CD14-positive monocyte (primary cell): ENCODE results near the gene C4orf46. TPM values are rescaled to one million over a fixed set of nuclear protein-coding genes. Genes with fewer than 3 reads are reported as not detected.
A peak's percentile ranks its signal among the peaks of the same experiment; 100 is the strongest.

ENCODE experiments used
- DNase-seq, 3 donors: peaks; one replicate each; pipeline ENCODE4 v3.0.0-alpha.2; 2011 to 2022
- H2AFZ ChIP-seq: 2 replicates; pipeline ENCODE4 v1.6.0; 2012; ENCODE audit warnings: mild to moderate bottlenecking, low read depth, low read length, inconsistent platforms; ENCODE audit not compliant: insufficient read depth, poor library complexity, severe bottlenecking
- H3K27ac ChIP-seq, 2 donors: 1 replicate in 1 of 2; 2 replicates in 1 of 2; pipeline ENCODE4 v1.5.1; 2012 to 2013; ENCODE audit warnings: low read length in 2 of 2, control low read depth in 1 of 2, inconsistent platforms in 1 of 2, low read depth in 1 of 2, mild to moderate bottlenecking in 1 of 2
- H3K27me3 ChIP-seq, 2 donors: one replicate each; pipeline versions ENCODE4 v1.6.0 to v1.6.1; 2011 to 2013; ENCODE audit warnings: low read length in 2 of 2; ENCODE audit not compliant: control insufficient read depth in 2 of 2, insufficient read depth in 2 of 2
- H3K36me3 ChIP-seq, 2 donors: replicated peaks in 1 of 2; 1 replicate in 1 of 2; 2 replicates in 1 of 2; pipeline versions ENCODE4 v1.5.1 to v1.6.1; 2012 to 2013; ENCODE audit warnings: low read length in 2 of 2, control low read depth in 1 of 2, inconsistent platforms in 1 of 2, mild to moderate bottlenecking in 1 of 2; ENCODE audit not compliant: insufficient read depth in 2 of 2, control insufficient read depth in 1 of 2
- H3K4me1 ChIP-seq, 2 donors: 1 replicate in 1 of 2; 2 replicates in 1 of 2; pipeline versions ENCODE4 v1.5.1 to v1.6.1; 2012 to 2013; ENCODE audit warnings: low read length in 2 of 2, control low read depth in 1 of 2, inconsistent platforms in 1 of 2, mild to moderate bottlenecking in 1 of 2, moderate library complexity in 1 of 2; ENCODE audit not compliant: insufficient read depth in 2 of 2, control insufficient read depth in 1 of 2
- H3K4me2 ChIP-seq: replicated peaks from 2 replicates; pipeline ENCODE3; 2012; ENCODE audit warnings: low read length, moderate library complexity, mild to moderate bottlenecking; ENCODE audit not compliant: poor library complexity, severe bottlenecking; ENCODE audit errors: extremely low read depth
- H3K4me3 ChIP-seq, 3 experiments: fragments of 200-600 bp in 1 of 3; sonication (generic) in 1 of 3; replicated peaks in 1 of 3; 1 replicate in 2 of 3; 2 replicates in 1 of 3; pipeline ENCODE4 v1.5.1; 2011 to 2013; ENCODE audit warnings: low read length in 3 of 3, mild to moderate bottlenecking in 3 of 3, control low read depth in 2 of 3, low read depth in 2 of 3, inconsistent platforms in 1 of 3, moderate library complexity in 1 of 3
- H3K79me2 ChIP-seq: 2 replicates; pipeline ENCODE4 v1.6.0; 2012; ENCODE audit warnings: mild to moderate bottlenecking, control low read depth, inconsistent platforms, low read length, moderate library complexity; ENCODE audit not compliant: insufficient read depth
- H3K9ac ChIP-seq: 2 replicates; pipeline ENCODE4 v1.6.0; 2017; ENCODE audit warnings: low read length, mild to moderate bottlenecking; ENCODE audit not compliant: insufficient read depth, poor library complexity, severe bottlenecking
- H3K9me3 ChIP-seq, 2 donors: replicated peaks in 1 of 2; 1 replicate in 1 of 2; 2 replicates in 1 of 2; pipeline versions ENCODE4 v1.5.1 to v1.6.1; 2012 to 2013; ENCODE audit warnings: low read length in 2 of 2, control low read depth in 1 of 2; ENCODE audit not compliant: control insufficient read depth in 1 of 2, insufficient read depth in 1 of 2
- H4K20me1 ChIP-seq: 2 replicates; pipeline ENCODE4 v1.6.0; 2012; ENCODE audit warnings: mild to moderate bottlenecking, low read length, control low read depth, moderate library complexity; ENCODE audit not compliant: insufficient read depth
- H3K27ac Mint-ChIP-seq, 7 donors: one replicate each; pipeline ENCODE4 v1.8.0; 2020; ENCODE audit warnings: mild to moderate bottlenecking in 7 of 7, mixed read lengths in 7 of 7, moderate library complexity in 6 of 7, inconsistent platforms in 2 of 7
- H3K27me3 Mint-ChIP-seq, 3 donors: one replicate each; pipeline ENCODE4 v1.8.0; 2021 to 2022; ENCODE audit warnings: low read depth in 3 of 3, mild to moderate bottlenecking in 3 of 3, mixed read lengths in 3 of 3, moderate library complexity in 3 of 3, inconsistent platforms in 1 of 3
- H3K36me3 Mint-ChIP-seq, 2 donors: one replicate each; pipeline ENCODE4 v1.8.0; 2020; ENCODE audit warnings: mixed read lengths in 2 of 2, inconsistent platforms in 1 of 2, mild to moderate bottlenecking in 1 of 2
- H3K4me1 Mint-ChIP-seq: one replicate; pipeline ENCODE4 v1.8.0; 2020; ENCODE audit warnings: mild to moderate bottlenecking, mixed read lengths
- H3K4me3 Mint-ChIP-seq, 2 donors: one replicate each; pipeline ENCODE4 v1.8.0; 2020; ENCODE audit warnings: mild to moderate bottlenecking in 2 of 2, mixed read lengths in 2 of 2, moderate library complexity in 1 of 2
- H3K9me3 Mint-ChIP-seq, 7 donors: one replicate each; pipeline ENCODE4 v1.8.0; 2020 to 2022; ENCODE audit warnings: mixed read lengths in 7 of 7, mild to moderate bottlenecking in 6 of 7, moderate library complexity in 6 of 7, inconsistent platforms in 2 of 7
- CTCF ChIP-seq: fragments of 200-600 bp; IDR thresholded peaks from one replicate; pipeline ENCODE4 v1.8.0; 2022; ENCODE audit warnings: antibody characterized with exemption, mild to moderate bottlenecking
- whole genome bisulfite sequencing: methylation state at CpG from one replicate; pipeline ENCODE4 v1.1.5; 2013; ENCODE audit warnings: missing lambda C conversion rate; ENCODE audit not compliant: insufficient coverage; 5-methylcytosine and 5-hydroxymethylcytosine counted together
- intact Hi-C, 2 donors: fragments of 100-400 bp; cut with micrococcal nuclease; formaldehyde crosslinking; loops; one replicate each; pipeline versions ENCODE4 v1.15.0 to v1.15.1; 2023
- polyA plus RNA-seq, 3 donors: library from polyadenylated mRNA; depleted of rRNA in 1 of 3; unstranded in 2 of 3; stranded (reverse) in 1 of 3; fragments of 300-500 nt in 2 of 3; fragments of >200 nt in 1 of 3; fragmentation: Illumina TruSeq in 2 of 3; gene quantifications; 1 replicate in 2 of 3; 2 replicates in 1 of 3; pipeline ENCODE4 v1.2.3, GENCODE V29; 2012 to 2021

Gene C4orf46
- polyA plus RNA-seq, 3 donors: 4.3 to 7.6 (median 5.4) TPM

- no peaks in the 10 kb centered on the region for H4K20me1 ChIP-seq
- no peak overlapping the region for H3K4me3 ChIP-seq
- Mint-ChIP-seq H3K36me3 (peaks cover 9 to 20% of the 10 kb centered on the region in 2 donors), H3K4me3 (no peak overlapping the region), H3K4me1 (peaks cover 15% of the 10 kb centered on the region), H3K9me3 (no peaks in the 10 kb centered on the region), H3K27ac (peak overlapping the region in 1 of 7 donors; percentile 16), H3K27me3 (no peaks in the 10 kb centered on the region)
- peaks cover 0 to 17% of the 10 kb centered on the region in 2 donors for H3K36me3 ChIP-seq
- H3K9ac ChIP-seq: no peak overlapping the region
- H3K9me3 ChIP-seq: no peaks in the 10 kb centered on the region
- no peak overlapping the region for H3K4me2 ChIP-seq
- no peak for DNase-seq
- no peaks in the 10 kb centered on the region for H3K27me3 ChIP-seq
- peaks cover 45% of the 10 kb centered on the region for H3K79me2 ChIP-seq
- H2AFZ ChIP-seq: no peak overlapping the region
- 97% methylated on average over 3 of the region's 5 CpGs for WGBS
- no peak overlapping the region for H3K27ac ChIP-seq
- intact Hi-C loops: loop anchor here in 1 of 2 donors (10.0 kb wide), 1 partner anchor 49 kb away; the partner anchor contains the start of gene PPID
- TF ChIP-seq CTCF: no peak
- peaks cover 9 to 14% of the 10 kb centered on the region in 2 donors for H3K4me1 ChIP-seq
These were observed 4.4 kb upstream of the C4orf46 start for GRCh38 chr4:158676076-158676475.

GRCh38 chr4:158673633-158674032 is 1.9 kb upstream of the C4orf46 start:
- Mint-ChIP-seq H3K36me3 (peaks cover 0 to 8% of the 10 kb centered on the region in 2 donors), H3K27me3 (no peaks in the 10 kb centered on the region), H3K27ac (peak overlapping the region in 1 of 7 donors; percentile 10), H3K9me3 (no peaks in the 10 kb centered on the region), H3K4me1 (peaks cover 26% of the 10 kb centered on the region), H3K4me3 (no peak overlapping the region)
- Histone ChIP-seq H3K79me2 (peaks cover 69% of the 10 kb centered on the region), H2AFZ (no peak overlapping the region), H3K27ac (no peak overlapping the region), H3K4me2 (no peak overlapping the region), H3K9me3 (no peaks in the 10 kb centered on the region), H3K4me1 (peaks cover 17 to 26% of the 10 kb centered on the region in 2 donors), H3K9ac (no peak overlapping the region), H3K4me3 (no peak overlapping the region), H4K20me1 (no peaks in the 10 kb centered on the region), H3K36me3 (peaks cover 0 to 6% of the 10 kb centered on the region in 2 donors), H3K27me3 (no peaks in the 10 kb centered on the region)
- no peak for TF ChIP-seq CTCF
- no CpG with 5 or more reads among the region's 3 CpGs for WGBS
- no peak for DNase-seq
- intact Hi-C loops: loop anchor here (5.0 to 10.0 kb wide), 2 partner anchors 44 to 51 kb away; partner anchors contain the start of gene PPID (in 1 of the 2)
